NCI-H82 (cell line): ENCODE data around the gene GALNT7.

ENCODE experiments used
- DNase-seq: peaks from one replicate; lab custom pipeline; 2025; lab: John Stamatoyannopoulos, UW

Gene GALNT7

GRCh38 chr4:173301518-173302201, 133.0 kb downstream of the GALNT7 start:
- peak; percentile 13 for DNase-seq

DNA sequence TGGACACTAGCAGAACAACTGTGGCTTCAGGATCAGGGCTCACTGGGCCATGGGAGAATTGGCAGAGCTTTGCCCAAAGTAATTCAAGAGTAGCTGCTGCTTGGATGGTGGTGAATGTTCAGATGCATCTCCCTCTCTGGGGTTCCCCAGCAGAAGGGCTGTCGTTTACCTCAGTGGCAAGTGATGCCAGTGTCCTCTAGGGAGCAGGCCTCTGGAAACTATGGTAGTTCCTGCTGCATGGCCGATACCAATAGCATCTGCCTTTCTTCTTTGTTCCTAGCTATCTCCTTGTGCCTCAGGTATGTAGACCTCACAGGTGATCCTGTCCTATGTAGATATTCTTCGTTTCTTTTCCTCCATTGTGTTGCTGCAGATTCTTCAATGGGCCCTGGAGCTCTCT, 139.2 kb downstream of the GALNT7 start:
- no peak for DNase-seq

DNA sequence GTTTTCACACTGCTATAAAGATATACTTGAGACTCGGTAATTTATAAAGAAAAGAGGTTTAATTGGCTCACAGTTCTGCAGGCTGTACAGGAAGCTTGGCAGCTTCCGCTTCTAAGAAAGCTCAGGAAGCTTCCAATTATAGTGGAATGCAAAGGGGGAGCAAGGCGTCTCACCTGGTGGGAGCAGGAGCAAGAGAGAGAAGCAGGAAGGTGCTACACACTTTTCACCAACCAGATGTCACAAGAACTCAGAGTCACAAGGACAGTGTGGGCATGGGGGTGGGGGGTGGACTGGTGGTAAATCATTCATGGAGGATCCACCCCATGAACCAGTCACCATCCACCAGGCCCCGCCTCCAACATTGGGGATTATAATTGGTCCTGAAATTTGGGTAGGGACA, 142.8 kb downstream of the GALNT7 start:
- DNase-seq, result no peak

DNA sequence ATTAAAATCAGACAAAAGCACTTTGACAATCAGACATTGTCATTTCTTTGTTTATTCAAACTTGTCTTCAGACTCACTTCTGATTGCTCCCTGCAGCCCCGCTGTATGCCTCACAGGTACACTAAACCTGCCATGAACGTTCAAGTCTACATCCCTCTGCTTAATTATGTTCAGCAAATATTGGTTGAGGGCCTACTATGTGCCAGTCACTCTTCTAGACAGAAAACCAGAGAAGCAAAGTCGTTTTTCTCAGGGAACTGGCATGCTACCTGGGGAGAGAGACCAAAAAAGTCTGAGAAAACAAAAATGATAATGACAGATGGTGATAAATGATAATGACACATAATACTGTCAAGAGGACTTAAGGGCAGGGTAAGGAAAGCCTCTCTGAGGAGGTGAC, 146.1 kb downstream of the GALNT7 start:
- no peak for DNase-seq

DNA sequence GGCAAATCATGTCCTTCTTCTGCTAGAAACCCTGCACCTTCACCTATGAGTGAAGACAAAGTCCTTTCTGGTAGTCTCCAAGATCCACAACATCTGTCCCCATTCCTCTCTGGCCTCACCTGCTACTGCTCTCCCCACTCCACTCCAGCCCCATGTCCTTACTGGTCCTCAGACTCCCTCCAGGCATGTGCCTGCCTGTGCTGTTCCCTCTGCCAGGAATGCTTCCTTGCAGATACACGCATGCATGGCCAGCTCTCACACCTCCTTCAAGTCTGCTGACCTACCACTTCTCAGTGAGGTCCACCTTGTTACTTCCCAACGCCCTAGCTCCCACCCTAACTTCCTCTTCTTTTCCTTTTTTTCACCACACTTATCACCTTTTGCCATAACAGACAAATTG, 147.4 kb downstream of the GALNT7 start:
- DNase-seq, result no peak

GRCh38 chr4:173317004-173317403, 148.4 kb downstream of the GALNT7 start:
- peak; percentile 44 for DNase-seq

- no peak for DNase-seq
Observed at GRCh38 chr4:173318240-173318639, 149.6 kb downstream of the GALNT7 start.

DNA sequence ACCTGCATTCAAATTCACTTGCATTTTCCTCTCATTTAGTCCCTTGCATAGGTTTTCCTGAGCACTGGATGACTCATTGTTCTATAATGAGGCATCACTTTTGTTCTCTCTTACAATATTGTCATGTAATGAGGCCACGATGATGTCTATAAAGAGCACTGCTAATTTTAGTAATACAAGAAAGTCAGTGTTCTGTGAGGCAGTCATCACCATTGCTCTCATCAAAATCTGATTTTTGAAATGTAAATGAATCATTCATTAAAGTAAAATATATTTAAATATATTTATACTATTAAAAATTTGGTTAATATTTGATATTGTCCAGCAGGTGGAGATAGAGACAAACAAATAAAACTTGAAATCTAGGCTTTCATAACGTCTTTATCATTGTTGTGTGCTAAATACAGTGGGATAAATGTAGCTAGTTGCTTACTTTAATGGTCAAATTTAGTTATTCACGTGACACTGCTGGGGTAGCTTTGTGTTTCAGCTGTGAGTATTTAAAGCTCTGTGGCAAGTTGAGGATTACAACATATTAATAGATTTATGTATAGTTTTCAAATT, 150.1 kb downstream of the GALNT7 start:
- DNase-seq, result peak; percentile 46

DNA sequence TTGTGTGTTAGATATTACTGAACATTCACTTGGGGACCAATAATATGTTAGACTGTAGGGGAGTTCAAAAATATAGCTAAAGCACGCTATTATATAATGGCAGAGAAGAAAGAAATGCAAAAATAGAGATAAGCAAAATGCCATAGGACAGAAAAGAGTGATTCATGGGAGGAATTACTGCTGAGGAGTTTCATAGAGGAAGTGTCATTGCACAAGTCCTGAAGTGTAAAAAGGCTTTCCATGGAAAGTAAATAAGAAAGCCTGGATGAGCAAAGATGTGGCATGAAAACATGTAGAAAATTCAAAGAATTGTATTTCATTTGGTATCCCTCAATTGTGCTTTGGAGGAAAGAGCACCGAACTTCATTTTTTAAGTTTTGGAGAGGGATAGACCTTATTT, 151.1 kb downstream of the GALNT7 start:
- no peak for DNase-seq

GRCh38 chr4:173325007-173325736, 156.6 kb downstream of the GALNT7 start:
- DNase-seq, result no peak

DNA sequence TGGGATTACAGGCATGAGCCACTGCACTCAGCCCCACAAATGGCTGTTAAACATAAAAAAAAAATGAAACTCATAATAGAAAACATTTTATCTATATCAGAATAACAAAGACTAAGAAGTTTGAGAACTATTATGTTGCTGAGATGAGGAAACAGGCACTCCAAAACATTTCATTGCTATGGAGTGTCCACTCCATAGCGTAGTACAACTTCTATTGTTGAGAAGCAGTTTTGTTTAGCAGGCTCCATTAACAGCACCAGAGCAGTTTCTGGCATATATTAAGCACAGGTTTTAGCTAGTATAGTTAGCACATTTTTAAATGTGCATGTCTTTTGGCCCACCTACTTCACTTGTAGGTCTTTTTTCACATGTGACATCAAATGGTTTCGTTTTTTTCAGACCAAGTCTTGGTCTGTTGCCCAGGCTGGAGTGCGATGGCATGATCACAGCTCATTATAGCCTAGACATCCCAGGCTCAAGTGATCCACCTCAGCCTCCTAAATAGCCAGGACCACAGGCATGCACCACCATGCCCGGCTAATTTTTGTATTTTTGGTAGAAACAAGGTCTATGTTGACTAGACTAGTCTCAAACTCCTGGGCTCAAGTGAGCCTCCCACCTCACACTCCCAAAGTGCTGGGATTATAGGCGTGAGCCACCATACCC, 159.8 kb downstream of the GALNT7 start:
- DNase-seq, result no peak

GRCh38 chr4:173330590-173330989, 162.0 kb downstream of the GALNT7 start:
- DNase-seq, result no peak

- no peak for DNase-seq
Observed at GRCh38 chr4:173332021-173332487, 163.4 kb downstream of the GALNT7 start.

DNA sequence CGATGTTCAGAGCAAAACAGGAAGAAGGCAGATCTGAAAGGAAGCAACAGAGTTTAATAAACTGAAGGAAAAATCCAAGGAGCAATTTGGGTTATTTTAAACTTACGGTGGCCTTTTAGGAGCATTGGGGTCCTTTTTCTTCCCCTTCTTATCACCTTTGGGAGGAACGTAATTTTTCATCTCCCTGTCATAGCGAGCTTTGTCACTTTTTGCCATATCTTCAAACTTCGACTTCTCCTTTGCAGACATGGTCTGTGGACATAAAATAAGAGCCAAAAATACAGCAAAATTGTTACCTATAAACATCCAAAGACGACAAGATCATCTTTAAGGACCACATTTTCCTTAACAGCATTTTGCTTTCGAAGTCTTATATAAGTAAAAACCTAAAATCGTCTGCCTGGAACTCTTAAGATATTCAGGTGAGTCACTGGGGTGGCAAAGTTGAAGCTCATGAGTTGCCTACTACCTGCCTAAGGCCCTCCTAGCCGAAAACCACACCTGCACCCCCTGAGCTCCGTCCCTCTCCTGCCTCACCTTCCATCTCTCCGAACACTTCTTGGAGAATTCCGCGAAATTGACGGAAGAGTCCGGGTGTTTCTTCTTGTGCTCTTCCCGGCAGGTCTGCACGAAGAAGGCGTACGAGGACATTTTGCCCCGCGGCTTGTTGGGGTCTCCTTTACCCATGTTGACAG, 164.5 kb downstream of the GALNT7 start:
- DNase-seq, result no peak

DNA sequence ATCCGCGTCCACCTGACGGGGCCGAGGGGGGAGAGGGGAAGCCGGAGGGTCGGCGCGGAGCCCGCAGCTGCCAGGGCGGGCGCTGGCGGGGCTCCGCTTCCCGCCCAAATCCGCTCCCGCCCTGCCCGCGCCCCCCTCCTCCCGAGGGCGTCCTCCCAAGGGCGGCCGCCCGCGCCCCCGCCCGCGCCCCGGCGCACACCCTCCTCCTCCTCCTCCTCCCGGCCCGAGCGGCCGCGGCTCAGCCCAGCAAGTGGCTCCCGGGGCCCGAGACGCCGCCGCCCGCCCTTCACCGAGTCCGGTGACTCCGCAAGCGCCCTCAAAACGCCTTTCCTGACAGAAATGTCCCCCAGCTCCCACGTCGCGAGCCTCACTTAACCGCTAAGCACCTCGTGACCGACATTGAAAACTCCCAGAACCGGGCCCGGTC, 165.1 kb downstream of the GALNT7 start:
- peak; percentile 65 for DNase-seq

DNA sequence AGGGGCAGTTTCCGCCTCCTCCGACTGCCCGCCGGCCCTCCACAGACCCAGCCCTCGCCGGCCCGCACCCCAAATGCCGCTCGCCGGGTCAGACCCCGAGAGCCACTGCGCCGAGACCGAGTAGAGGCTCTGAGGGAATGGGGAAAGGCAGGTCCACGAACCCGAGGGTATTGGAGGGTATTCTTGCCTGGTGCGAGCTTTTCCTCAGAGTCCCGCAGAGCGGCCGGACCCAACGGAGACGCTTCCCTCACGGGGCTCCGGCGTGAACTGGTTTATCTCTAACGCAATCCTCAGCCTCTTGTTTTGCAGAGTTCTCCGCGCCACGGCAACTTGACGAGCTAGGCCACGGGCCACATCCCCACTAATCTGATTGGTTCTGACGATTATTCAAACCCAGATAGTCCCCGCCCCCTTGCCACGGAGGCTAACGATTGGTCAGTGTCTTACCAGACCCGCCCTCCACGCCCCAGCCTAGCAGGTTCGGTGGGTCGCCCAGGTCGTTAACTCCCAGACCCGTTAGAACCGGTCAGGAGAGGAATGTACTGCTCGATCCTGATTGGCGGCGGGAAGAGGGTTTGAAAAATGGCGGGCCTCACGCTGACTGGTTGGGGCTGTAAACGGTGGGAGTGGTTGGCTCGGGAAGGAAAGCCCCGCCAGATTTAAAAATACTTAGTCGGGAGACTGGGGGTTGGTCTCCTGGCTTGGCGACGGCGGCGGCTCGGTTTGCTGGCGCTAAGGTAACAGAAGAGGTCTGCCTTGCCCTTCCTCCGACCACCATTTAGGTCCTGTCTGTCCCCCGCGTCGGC, 165.7 kb downstream of the GALNT7 start, which contains the start of gene HMGB2:
Gene HMGB2, minus strand, starts transcription at position 274 of the 806 bp plus-strand sequence. CDS start 709 bp downstream, outside the sequence.
- DNase-seq, result peak; percentile 100

- DNase-seq, result peak; percentile 91
Observed at GRCh38 chr4:173334891-173335752, 166.5 kb downstream of the GALNT7 start.

DNA sequence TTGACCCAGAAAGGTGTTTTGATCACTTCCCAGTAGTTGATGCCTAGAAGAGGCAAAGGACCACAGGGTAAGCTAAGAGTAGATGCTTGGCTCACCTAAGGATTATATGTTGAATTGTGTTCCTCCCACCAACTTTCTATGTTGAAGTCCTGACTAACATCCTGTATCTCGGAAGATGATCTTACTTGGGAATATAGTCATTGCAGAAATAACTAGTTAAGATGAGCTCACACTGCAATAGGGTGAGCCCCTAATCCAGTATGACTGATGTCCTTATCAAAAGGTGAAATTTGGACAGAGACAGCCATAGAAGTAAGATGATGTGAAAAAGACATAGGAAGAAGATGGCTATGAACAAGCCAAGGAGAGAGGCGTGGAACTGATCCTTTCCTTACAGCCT, 168.9 kb downstream of the GALNT7 start:
- DNase-seq, result no peak

DNA sequence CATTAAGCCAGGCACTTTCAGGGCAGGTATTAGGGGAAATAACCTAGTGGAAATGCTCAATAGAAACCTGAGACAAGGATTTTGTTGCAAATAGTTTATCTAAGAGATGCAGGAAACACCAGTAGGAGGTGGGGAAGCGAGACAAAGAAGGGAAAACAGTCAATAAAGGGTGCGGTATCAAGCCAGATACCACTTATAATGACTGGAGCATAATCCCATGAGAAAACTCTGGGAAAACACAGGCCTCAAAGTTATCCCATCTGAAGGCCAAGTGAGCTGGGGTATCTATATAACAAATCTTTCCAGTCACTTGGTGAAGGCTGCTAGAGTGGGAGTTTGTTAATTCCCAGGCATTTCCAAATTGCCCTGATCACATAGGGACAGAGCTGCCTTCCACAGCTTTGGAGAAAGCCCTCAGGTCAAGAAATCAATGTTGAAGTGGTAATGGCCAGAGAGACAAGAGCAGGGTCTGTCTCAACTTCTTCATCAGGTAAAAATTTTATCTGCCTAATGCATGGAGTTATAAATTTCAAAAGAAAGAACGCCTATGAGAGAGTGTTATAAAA, 175.3 kb downstream of the GALNT7 start:
- DNase-seq, result no peak

GRCh38 chr4:173345648-173346047, 177.0 kb downstream of the GALNT7 start:
- DNase-seq, result no peak
